ENCODE data around the gene NT5E. TPM values are rescaled to one million over a fixed set of nuclear protein-coding genes. Genes with fewer than 3 reads are reported as not detected.

Gene NT5E
- total RNA-seq, 1 experiment from 2014 or later = 0.81 TPM

DNA sequence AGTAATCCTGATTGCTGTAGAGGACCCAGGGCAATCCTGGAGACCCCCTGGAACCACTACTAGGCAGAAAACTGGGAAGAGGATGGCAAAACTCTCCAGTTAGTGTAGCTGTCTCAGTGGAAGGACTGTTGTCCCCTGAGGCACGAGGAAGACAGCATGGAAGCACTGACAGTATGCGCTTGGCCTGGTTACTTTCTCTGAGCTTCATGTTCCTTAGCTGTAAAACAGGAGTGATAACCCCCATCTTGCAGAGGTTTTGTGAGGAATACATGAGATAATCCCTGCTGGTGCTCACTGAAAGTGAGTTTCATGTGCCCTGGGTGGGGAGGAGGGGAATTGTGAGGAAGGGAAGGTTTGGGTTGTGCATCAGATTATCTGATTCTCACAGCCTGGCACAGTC is 3.2 kb downstream of the NT5E start:
- H3K4me1 Mint-ChIP-seq = peaks cover 16% of the 10 kb centered on the region
- no peaks in the 10 kb centered on the region for H3K36me3 Mint-ChIP-seq
- ChIA-PET POLR2A (no interaction called here), CTCF (no interaction called here)
- H3K27ac Mint-ChIP-seq = no peak overlapping the region
- H3K4me3 Mint-ChIP-seq = no peak overlapping the region
- ATAC-seq (no peak), DNase-seq (ENCODE audit: low spot score) (no peak)
- no peaks in the 10 kb centered on the region for H3K9me3 Mint-ChIP-seq
- TF ChIP-seq, protein P1, sequence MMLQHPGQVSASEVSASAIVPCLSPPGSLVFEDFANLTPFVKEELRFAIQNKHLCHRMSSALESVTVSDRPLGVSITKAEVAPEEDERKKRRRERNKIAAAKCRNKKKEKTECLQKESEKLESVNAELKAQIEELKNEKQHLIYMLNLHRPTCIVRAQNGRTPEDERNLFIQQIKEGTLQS (CRISPR knock-in tag; conservative IDR thresholded peaks at IDR 0.05) = no peak
- TF ChIP-seq CDX4 (CRISPR knock-in tag; IDR thresholded peaks at IDR 0.05; ENCODE audit: borderline replicate concordance) (no peak), MXD4 (CRISPR knock-in tag; IDR thresholded peaks at IDR 0.05; ENCODE audit: borderline replicate concordance) (no peak)
- H3K27me3 Mint-ChIP-seq (ENCODE audit: low read depth) = peaks cover 69% of the 10 kb centered on the region

DNA sequence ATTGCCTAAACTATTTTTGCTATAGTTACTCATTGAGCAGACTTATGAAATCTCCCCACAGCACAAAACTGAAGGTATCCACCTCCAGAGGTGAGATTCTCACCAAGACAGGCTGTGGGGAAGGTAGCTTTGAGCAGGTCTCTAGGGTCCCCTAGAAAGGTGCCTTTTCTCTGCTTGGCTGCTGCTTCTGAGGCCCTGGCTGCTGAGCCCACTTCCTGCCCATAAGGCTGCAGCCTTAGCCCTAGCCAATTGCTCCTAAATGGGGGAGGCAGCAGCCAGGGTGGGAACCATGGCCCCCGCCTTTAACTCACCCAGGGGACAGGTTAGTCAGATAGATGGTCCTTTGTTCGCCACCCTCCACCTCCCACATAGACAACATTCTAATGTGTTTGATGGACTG is 3.6 kb downstream of the NT5E start:
- Mint-ChIP-seq H3K4me1 (peaks cover 20% of the 10 kb centered on the region), H3K9me3 (no peaks in the 10 kb centered on the region), H3K36me3 (no peaks in the 10 kb centered on the region), H3K4me3 (no peak overlapping the region), H3K27me3 (ENCODE audit: low read depth) (peaks cover 65% of the 10 kb centered on the region), H3K27ac (no peak overlapping the region)
- POLR2A ChIA-PET = no interaction called here
- DNase-seq (ENCODE audit: low spot score) = no peak
- TF ChIP-seq ZNF671 (CRISPR knock-in tag; IDR thresholded peaks at IDR 0.05) (no peak), ELF4 (CRISPR knock-in tag; IDR thresholded peaks at IDR 0.05; ENCODE audit: low read depth) (no peak), ZNF423 (CRISPR knock-in tag; IDR thresholded peaks at IDR 0.05) (no peak), E2F1 (CRISPR knock-in tag; IDR thresholded peaks at IDR 0.05) (no peak), E2F5 (CRISPR knock-in tag; IDR thresholded peaks at IDR 0.05) (no peak), NR3C1 (CRISPR knock-in tag; conservative IDR thresholded peaks at IDR 0.05; ENCODE audit: low read depth) (no peak), ZNF416 (CRISPR knock-in tag; IDR thresholded peaks at IDR 0.05) (no peak), ZNF263 (CRISPR knock-in tag; IDR thresholded peaks at IDR 0.05; ENCODE audit: low read depth) (no peak)
- ATAC-seq = no peak
- CTCF ChIA-PET = no interaction called here

DNA sequence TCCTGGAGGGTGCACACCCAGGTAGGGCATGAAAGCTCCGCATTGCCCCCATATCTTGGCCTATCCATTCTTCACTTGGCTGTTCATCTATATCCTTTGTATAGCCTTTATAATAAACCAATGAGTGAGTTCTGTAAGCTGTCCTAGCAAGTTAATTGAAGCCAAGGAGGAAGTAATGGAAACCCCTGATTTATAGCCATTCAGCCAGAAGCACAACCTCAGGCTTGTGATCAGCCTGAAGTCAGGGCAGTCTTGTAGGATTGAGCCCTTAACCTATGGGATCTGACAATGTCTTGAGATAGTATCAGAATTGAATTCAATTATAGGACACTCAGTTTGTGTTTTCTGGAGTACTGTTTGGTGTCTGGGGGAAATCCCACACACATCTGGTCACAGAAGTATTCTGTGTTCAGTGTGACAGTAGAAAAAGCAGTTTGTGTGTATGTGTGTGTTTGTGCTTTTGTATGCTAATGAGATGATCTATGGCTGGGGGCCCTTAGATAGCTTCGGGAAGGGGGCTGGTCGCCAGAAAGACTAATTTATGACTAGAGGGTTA is 5.7 kb downstream of the NT5E start:
- DNase-seq (ENCODE audit: low spot score) (no peak), ATAC-seq (no peak)
- no peaks in the 10 kb centered on the region for H3K36me3 Mint-ChIP-seq
- no peaks in the 10 kb centered on the region for H3K9me3 Mint-ChIP-seq
- H3K4me3 Mint-ChIP-seq = no peak overlapping the region
- peaks cover 44% of the 10 kb centered on the region for H3K27me3 Mint-ChIP-seq (ENCODE audit: low read depth)
- H3K27ac Mint-ChIP-seq = no peak overlapping the region
- ChIA-PET POLR2A (no interaction called here), CTCF (interaction anchor here (1.4 kb wide), 1 partner anchor 27 kb away, joined by 4 read pairs; no protein-coding TSS in a partner anchor)
- H3K4me1 Mint-ChIP-seq = peaks cover 30% of the 10 kb centered on the region
- TF ChIP-seq SMAD3 (CRISPR knock-in tag; IDR thresholded peaks at IDR 0.05; ENCODE audit: borderline replicate concordance) = no peak
- TF ChIP-seq RELA (CRISPR knock-in tag; IDR thresholded peaks at IDR 0.05; ENCODE audit: borderline replicate concordance) = no peak
- TF ChIP-seq, protein P2, sequence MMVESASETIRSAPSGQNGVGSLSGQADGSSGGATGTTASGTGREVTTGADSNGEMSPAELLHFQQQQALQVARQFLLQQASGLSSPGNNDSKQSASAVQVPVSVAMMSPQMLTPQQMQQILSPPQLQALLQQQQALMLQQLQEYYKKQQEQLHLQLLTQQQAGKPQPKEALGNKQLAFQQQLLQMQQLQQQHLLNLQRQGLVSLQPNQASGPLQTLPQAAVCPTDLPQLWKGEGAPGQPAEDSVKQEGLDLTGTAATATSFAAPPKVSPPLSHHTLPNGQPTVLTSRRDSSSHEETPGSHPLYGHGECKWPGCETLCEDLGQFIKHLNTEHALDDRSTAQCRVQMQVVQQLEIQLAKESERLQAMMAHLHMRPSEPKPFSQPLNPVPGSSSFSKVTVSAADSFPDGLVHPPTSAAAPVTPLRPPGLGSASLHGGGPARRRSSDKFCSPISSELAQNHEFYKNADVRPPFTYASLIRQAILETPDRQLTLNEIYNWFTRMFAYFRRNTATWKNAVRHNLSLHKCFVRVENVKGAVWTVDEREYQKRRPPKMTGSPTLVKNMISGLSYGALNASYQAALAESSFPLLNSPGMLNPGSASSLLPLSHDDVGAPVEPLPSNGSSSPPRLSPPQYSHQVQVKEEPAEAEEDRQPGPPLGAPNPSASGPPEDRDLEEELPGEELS (CRISPR knock-in tag; IDR thresholded peaks at IDR 0.05) = no peak
- no peak for TF ChIP-seq NR3C1 (CRISPR knock-in tag; conservative IDR thresholded peaks at IDR 0.05; ENCODE audit: low read depth)
- TF ChIP-seq, protein P3, sequence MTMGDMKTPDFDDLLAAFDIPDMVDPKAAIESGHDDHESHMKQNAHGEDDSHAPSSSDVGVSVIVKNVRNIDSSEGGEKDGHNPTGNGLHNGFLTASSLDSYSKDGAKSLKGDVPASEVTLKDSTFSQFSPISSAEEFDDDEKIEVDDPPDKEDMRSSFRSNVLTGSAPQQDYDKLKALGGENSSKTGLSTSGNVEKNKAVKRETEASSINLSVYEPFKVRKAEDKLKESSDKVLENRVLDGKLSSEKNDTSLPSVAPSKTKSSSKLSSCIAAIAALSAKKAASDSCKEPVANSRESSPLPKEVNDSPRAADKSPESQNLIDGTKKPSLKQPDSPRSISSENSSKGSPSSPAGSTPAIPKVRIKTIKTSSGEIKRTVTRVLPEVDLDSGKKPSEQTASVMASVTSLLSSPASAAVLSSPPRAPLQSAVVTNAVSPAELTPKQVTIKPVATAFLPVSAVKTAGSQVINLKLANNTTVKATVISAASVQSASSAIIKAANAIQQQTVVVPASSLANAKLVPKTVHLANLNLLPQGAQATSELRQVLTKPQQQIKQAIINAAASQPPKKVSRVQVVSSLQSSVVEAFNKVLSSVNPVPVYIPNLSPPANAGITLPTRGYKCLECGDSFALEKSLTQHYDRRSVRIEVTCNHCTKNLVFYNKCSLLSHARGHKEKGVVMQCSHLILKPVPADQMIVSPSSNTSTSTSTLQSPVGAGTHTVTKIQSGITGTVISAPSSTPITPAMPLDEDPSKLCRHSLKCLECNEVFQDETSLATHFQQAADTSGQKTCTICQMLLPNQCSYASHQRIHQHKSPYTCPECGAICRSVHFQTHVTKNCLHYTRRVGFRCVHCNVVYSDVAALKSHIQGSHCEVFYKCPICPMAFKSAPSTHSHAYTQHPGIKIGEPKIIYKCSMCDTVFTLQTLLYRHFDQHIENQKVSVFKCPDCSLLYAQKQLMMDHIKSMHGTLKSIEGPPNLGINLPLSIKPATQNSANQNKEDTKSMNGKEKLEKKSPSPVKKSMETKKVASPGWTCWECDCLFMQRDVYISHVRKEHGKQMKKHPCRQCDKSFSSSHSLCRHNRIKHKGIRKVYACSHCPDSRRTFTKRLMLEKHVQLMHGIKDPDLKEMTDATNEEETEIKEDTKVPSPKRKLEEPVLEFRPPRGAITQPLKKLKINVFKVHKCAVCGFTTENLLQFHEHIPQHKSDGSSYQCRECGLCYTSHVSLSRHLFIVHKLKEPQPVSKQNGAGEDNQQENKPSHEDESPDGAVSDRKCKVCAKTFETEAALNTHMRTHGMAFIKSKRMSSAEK (CRISPR knock-in tag; IDR thresholded peaks at IDR 0.05; ENCODE audit: borderline replicate concordance) = no peak
- TF ChIP-seq GRHL2 (CRISPR knock-in tag; IDR thresholded peaks at IDR 0.05; ENCODE audit: insufficient replicate concordance, severe bottlenecking) = no peak
- TF ChIP-seq ZNF671 (CRISPR knock-in tag; IDR thresholded peaks at IDR 0.05) = no peak
- TF ChIP-seq, protein P4, sequence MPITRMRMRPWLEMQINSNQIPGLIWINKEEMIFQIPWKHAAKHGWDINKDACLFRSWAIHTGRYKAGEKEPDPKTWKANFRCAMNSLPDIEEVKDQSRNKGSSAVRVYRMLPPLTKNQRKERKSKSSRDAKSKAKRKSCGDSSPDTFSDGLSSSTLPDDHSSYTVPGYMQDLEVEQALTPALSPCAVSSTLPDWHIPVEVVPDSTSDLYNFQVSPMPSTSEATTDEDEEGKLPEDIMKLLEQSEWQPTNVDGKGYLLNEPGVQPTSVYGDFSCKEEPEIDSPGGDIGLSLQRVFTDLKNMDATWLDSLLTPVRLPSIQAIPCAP (CRISPR knock-in tag; IDR thresholded peaks at IDR 0.05) = no peak
- TF ChIP-seq TCF7 (CRISPR knock-in tag; IDR thresholded peaks at IDR 0.05; ENCODE audit: low read depth) = no peak
- no peak for TF ChIP-seq CBFB (CRISPR knock-in tag; IDR thresholded peaks at IDR 0.05; ENCODE audit: low read depth)

All from WTC11 (cell line).